Astrocyte of the hippocampus (primary cell): Measurements from ENCODE around the gene TOMM40.
"Not testable (repeated sequence)": the region's sequence is repeated elsewhere in the genome, so short reads cannot be mapped to it uniquely, and the experiment has no call there.

ENCODE experiments used
- DNase-seq: peaks from one replicate; pipeline ENCODE4 v3.0.0; 2011; ENCODE audit warnings: low read depth, low spot score

The TOMM40 gene

DNA sequence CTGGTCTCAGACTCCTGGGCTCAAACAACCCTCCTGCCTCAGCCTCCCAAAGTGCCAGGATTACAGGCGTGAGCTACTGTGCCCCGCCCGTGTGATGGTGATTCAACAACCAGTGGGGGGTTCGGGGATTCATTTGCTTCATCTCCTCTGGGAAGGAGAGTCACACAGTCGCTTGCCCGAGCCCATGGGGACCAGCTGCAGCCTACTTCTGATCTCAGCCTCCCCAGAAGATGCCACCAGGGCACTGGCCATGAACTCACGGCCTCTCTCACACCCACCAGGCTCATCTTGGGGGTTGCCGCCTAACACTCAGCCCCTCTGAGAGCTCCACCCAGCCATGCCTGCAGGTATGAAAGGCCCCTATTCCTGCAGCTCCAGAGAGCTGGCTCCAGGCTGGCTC is 6.8 kb downstream of the TOMM40 start:
- DNase-seq: no peak

DNA sequence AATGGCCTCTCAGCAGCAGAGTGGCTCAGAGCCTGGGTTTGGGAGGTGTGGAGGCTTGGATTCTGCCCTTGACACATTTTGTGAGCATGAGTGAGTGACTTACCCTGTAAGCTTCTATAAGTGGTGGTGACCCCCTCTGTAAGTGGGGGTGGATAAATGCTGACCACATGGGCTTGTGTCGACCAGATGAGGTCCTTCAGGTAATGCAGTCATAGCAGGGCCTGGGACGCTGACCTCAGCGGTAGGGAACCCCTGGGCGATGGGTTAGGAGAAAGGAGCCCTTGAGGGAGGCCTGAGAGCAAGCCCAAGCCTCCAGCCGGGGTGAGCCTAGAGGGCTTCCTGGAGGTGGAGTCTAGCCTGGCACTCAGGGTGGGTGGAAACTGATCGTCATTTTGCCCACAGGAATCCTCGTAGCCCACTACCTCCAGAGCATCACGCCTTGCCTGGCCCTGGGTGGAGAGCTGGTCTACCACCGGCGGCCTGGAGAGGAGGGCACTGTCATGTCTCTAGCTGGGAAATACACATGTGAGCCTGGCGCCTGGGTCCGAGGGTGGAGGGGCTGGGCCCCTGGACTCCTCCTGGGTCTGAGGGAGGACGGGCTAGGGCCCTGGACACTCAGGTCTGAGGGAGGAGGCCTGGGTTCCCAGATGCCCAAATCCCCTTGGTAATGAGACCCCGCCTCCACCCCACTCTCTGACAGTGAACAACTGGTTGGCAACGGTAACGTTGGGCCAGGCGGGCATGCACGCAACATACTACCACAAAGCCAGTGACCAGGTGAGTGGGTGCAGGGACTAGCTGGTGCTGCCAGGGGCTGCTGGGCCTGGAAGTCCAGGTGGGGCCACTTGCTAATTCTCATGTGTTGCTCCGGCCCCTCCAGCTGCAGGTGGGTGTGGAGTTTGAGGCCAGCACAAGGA is 9.5 kb downstream of the TOMM40 start:
- DNase-seq: no peak

DNA sequence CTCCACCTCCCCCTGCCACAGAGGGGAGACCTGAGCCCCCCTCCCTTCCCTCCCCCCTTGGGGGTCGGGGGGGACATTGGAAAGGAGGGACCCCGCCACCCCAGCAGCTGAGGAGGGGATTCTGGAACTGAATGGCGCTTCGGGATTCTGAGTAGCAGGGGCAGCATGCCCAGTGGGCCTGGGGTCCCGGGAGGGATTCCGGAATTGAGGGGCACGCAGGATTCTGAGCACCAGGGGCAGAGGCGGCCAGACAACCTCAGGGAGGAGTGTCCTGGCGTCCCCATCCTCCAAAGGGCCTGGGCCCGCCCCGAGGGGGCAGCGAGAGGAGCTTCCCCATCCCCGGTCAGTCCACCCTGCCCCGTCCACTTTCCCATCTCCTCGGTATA is 12.2 kb downstream of the TOMM40 start:
- DNase-seq: no peak

- DNase-seq: peak; percentile 81
These were observed 12.8 kb downstream of the TOMM40 start for GRCh38 chr19:44903602-44904425.

DNA sequence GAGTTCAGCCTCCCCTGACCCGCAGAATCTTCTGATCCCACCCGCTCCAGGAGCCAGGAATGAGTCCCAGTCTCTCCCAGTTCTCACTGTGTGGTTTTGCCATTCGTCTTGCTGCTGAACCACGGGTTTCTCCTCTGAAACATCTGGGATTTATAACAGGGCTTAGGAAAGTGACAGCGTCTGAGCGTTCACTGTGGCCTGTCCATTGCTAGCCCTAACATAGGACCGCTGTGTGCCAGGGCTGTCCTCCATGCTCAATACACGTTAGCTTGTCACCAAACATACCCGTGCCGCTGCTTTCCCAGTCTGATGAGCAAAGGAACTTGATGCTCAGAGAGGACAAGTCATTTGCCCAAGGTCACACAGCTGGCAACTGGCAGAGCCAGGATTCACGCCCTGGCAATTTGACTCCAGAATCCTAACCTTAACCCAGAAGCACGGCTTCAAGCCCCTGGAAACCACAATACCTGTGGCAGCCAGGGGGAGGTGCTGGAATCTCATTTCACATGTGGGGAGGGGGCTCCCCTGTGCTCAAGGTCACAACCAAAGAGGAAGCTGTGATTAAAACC is 13.5 kb downstream of the TOMM40 start:
- no peak for DNase-seq

DNA sequence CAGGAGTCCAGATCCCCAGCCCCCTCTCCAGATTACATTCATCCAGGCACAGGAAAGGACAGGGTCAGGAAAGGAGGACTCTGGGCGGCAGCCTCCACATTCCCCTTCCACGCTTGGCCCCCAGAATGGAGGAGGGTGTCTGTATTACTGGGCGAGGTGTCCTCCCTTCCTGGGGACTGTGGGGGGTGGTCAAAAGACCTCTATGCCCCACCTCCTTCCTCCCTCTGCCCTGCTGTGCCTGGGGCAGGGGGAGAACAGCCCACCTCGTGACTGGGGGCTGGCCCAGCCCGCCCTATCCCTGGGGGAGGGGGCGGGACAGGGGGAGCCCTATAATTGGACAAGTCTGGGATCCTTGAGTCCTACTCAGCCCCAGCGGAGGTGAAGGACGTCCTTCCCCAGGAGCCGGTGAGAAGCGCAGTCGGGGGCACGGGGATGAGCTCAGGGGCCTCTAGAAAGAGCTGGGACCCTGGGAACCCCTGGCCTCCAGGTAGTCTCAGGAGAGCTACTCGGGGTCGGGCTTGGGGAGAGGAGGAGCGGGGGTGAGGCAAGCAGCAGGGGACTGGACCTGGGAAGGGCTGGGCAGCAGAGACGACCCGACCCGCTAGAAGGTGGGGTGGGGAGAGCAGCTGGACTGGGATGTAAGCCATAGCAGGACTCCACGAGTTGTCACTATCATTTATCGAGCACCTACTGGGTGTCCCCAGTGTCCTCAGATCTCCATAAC is 14.5 kb downstream of the TOMM40 start, which contains the start of gene APOE:
Gene APOE, plus strand, starts transcription at position 360 of the 724 bp plus-strand sequence. CDS start 829 bp downstream, outside the sequence.
- peak; percentile 49 for DNase-seq

GRCh38 chr19:44907613-44908012 is 16.6 kb downstream of the TOMM40 start:
- no peak for DNase-seq

DNA sequence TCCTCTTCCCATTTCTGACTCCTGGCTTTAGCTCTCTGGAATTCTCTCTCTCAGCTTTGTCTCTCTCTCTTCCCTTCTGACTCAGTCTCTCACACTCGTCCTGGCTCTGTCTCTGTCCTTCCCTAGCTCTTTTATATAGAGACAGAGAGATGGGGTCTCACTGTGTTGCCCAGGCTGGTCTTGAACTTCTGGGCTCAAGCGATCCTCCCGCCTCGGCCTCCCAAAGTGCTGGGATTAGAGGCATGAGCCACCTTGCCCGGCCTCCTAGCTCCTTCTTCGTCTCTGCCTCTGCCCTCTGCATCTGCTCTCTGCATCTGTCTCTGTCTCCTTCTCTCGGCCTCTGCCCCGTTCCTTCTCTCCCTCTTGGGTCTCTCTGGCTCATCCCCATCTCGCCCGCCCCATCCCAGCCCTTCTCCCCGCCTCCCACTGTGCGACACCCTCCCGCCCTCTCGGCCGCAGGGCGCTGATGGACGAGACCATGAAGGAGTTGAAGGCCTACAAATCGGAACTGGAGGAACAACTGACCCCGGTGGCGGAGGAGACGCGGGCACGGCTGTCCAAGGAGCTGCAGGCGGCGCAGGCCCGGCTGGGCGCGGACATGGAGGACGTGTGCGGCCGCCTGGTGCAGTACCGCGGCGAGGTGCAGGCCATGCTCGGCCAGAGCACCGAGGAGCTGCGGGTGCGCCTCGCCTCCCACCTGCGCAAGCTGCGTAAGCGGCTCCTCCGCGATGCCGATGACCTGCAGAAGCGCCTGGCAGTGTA is 17.2 kb downstream of the TOMM40 start:
- no peak for DNase-seq

GRCh38 chr19:44908836-44909261 is 17.8 kb downstream of the TOMM40 start:
- DNase-seq: no peak

DNA sequence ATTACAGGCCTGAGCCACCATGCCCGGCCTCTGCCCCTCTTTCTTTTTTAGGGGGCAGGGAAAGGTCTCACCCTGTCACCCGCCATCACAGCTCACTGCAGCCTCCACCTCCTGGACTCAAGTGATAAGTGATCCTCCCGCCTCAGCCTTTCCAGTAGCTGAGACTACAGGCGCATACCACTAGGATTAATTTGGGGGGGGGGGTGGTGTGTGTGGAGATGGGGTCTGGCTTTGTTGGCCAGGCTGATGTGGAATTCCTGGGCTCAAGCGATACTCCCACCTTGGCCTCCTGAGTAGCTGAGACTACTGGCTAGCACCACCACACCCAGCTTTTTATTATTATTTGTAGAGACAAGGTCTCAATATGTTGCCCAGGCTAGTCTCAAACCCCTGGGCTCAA is 18.7 kb downstream of the TOMM40 start:
- no peak for DNase-seq

DNA sequence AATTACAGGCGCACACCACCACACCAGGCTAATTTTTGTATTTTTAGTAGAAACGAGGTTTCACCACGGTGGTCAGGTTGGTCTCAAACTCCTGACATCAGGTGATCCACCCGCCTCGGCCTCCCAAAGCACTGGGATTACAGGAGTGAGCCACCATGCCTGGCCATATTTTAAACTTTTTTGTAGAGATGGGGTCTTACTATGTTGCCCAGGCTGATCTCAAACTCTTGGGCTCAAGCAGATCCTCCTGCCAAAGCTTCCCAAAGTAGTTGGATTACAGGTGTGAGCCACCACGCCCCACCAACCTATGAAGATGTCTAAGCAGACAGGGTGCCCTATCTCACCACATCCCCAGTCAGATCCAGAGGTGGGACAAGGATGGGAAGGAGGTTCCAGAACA is 20.8 kb downstream of the TOMM40 start:
- DNase-seq: not testable (repeated sequence)

DNA sequence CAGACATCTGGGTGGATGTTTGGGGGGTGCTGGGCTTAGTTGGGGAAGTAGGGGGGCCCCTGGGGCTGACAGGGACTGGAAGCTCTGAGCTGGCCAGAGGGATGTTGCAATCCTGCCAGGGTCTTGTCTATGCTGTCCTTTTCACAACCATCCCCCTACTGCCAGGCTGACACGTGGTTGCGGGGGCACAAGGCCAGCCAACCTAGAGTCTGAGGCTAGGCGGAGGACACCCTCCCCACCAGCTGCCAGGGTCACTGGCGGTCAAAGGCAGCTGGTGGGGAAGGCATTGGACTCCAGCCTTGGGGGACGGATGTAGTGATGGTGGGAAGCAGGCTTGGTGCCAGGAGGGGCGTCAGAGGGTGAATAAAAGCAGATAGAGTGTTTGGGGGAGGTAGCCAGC is 21.8 kb downstream of the TOMM40 start:
- no peak for DNase-seq

GRCh38 chr19:44913512-44914432 is 22.7 kb downstream of the TOMM40 start:
- DNase-seq: not testable (repeated sequence)

DNA sequence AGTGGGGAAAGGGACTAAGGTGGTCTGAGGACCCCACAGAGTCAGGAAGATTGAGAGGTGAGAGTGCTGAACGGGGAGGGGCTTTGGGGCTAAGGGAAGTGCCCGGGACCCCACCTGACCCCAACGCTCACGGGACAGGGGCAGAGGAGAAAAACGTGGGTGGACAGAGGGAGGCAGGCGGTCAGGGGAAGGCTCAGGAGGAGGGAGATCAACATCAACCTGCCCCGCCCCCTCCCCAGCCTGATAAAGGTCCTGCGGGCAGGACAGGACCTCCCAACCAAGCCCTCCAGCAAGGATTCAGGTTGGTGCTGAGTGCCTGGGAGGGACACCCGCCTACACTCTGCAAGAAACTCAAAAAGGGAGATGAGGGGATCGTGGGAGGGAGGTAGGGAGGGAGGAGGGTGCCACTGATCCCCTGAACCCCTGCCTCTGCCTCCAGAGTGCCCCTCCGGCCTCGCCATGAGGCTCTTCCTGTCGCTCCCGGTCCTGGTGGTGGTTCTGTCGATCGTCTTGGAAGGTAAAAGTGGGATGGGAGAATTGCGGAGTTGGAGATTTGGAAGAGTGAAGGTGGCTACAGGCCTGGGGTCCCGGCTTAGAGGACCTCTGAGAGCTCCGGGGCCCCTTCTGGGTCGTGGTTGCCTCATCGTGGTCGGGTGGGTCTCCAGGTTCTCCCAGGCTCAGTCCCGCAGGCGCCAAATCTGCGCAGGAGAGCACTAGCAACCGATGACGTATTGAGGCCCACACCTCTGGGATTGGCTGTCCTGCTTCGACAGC is 23.6 kb downstream of the TOMM40 start, which contains the start of gene APOC1:
Gene APOC1, plus strand, starts transcription at position 176 of the 774 bp plus-strand sequence. Its CDS starts 284 bp downstream, at position 460.
- peak; percentile 91 for DNase-seq

DNA sequence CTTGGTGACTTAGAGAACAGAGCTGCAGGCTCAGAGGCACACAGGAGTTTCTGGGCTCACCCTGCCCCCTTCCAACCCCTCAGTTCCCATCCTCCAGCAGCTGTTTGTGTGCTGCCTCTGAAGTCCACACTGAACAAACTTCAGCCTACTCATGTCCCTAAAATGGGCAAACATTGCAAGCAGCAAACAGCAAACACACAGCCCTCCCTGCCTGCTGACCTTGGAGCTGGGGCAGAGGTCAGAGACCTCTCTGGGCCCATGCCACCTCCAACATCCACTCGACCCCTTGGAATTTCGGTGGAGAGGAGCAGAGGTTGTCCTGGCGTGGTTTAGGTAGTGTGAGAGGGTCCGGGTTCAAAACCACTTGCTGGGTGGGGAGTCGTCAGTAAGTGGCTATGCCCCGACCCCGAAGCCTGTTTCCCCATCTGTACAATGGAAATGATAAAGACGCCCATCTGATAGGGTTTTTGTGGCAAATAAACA is 33.2 kb downstream of the TOMM40 start:
- no peak for DNase-seq

DNA sequence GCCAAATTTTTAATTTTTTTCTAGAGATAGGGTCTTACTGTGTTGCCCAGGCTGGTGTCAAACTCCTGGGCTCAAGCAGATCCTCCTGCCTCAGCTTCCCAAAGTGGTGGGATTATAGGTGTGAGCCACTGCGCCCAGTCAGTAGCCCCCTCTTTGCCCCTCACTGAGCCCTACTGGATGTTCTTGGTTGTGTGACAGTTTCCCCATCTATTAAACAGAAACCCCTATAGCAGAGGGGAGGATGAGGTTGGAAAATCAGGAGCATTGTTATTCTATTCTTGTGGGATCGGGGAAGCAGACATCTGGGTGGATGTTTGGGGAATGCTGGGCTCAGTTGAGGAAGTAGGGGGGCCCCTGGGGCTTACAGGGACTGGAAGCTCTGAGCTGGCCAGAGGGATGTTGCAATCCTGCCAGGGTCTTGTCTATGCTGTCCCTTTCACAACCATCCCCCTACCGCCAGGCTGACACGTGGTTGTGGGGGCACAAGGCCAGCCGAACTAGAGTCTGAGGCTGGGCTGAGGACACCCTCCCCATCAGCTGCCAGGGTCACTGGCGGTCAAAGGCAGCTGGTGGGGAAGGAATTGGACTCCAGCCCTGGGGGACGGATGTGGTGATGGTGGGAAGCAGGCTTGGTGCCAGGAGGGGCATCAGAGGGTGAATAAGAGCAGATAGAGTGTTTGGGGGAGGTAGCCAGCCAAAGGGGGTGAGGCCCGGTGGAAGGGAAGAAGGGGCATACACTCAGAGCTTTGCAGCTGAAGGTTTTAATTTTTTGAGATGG is 34.2 kb downstream of the TOMM40 start:
- peak; percentile 19 for DNase-seq

GRCh38 chr19:44926245-44927077 is 35.4 kb downstream of the TOMM40 start:
- not testable (repeated sequence) for DNase-seq
